Activated naive CD4-positive, alpha-beta T cell treated with anti-CD3 and anti-CD28 coated beads, Interleukin-2, amount 10 ng/mL, durations not matched to agents 7 days and 5 days (primary cell): ENCODE results near the gene REP15.

Source experiments
- CTCF ChIA-PET: fragments of 350-600 bp; sonication (Branson Sonifier 250); formaldehyde crosslinking; loops from one replicate; lab custom pipeline; 2021; ENCODE audit warnings: antibody characterized with exemption; lab: Charles Lee
- DNase-seq: peaks from one replicate; pipeline ENCODE4 v3.0.0-alpha.2; 2020
- H3K27ac Mint-ChIP-seq: one replicate; pipeline ENCODE4 v1.8.0; 2021; ENCODE audit warnings: mild to moderate bottlenecking, moderate library complexity, mixed read lengths
- H3K27me3 Mint-ChIP-seq: one replicate; pipeline ENCODE4 v1.8.0; 2021; ENCODE audit warnings: mild to moderate bottlenecking, mixed read lengths
- H3K36me3 Mint-ChIP-seq: one replicate; pipeline ENCODE4 v1.8.0; 2021; ENCODE audit warnings: mixed read lengths
- H3K4me1 Mint-ChIP-seq: one replicate; pipeline ENCODE4 v1.8.0; 2021; ENCODE audit warnings: mixed read lengths
- H3K4me3 Mint-ChIP-seq: one replicate; pipeline ENCODE4 v1.8.0; 2021; ENCODE audit warnings: mild to moderate bottlenecking, moderate library complexity, mixed read lengths
- H3K9me3 Mint-ChIP-seq: one replicate; pipeline ENCODE4 v1.8.0; 2021; ENCODE audit warnings: mixed read lengths

REP15 gene

DNA sequence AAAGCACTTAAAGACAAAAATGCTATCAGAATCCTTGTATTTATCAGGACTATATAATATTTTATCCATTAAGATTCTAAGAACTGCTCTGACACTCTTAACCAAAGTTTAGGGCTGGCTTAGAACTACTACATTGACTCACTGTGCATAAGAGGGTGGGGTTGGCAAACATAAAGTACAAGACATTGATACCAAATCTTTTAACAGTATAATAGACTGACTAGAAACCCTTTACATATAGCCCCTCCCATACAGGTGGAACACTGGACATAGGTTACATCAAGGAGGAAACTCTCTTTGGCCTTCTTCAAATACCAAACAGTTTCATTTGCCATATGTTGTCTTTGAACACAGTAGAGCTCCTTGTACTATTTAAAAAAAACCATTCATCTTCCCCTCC, 15.6 kb upstream of the REP15 start:
- CTCF ChIA-PET, result no interaction called here

DNA sequence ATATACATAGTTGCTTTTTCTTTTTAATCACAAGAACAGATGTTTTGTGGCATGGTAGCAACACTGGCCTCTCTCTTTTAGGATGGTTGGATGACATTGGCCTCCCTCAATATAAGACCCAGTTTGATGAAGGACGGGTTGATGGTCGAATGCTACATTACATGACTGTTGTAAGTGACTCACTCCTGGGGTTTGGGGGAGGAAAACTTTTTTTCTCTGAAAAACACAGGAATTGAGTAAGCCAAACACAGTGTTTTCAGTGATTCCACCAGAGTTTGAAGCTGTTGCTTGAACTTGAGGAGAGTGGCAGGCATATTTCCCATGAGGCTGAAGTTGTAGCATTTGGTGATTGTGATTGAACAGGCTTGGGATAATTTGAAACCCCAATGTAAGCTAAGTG, 13.7 kb upstream of the REP15 start:
- CTCF ChIA-PET, result no interaction called here
- Mint-ChIP-seq H3K27ac (no peak overlapping the region), H3K4me1 (no peaks in the 10 kb centered on the region), H3K9me3 (no peaks in the 10 kb centered on the region), H3K27me3 (no peaks in the 10 kb centered on the region), H3K36me3 (peaks cover 5% of the 10 kb centered on the region), H3K4me3 (no peak overlapping the region)
- DNase-seq, result no peak

More for the DNA sequence above, 15.6 kb upstream of the REP15 start:
- H3K27ac Mint-ChIP-seq, result no peak overlapping the region
- no peaks in the 10 kb centered on the region for H3K4me1 Mint-ChIP-seq
- H3K9me3 Mint-ChIP-seq, result no peaks in the 10 kb centered on the region
- H3K36me3 Mint-ChIP-seq, result peaks cover 5% of the 10 kb centered on the region
- no peak for DNase-seq
- no peaks in the 10 kb centered on the region for H3K27me3 Mint-ChIP-seq
- H3K4me3 Mint-ChIP-seq, result no peak overlapping the region

DNA sequence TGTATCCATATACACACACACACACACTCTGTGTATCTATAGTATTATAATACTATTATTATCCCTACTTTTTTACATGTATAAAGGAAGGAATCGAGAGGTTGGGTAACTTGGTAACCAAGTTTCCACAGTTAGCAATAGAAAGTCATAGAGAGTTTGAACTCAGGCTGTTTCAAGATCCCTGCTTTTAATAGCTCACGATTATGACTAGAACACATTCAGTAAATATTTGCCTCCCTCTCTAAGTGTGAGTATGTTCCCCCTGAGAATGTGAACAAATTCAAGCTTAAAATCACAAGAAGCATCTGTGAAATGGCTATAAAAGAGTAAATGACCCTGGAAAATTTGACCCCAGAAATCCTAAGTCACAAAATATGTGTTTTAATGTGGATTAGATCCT, 11.0 kb upstream of the REP15 start:
- H3K36me3 Mint-ChIP-seq, result peaks cover 1% of the 10 kb centered on the region
- no peaks in the 10 kb centered on the region for H3K9me3 Mint-ChIP-seq
- H3K4me3 Mint-ChIP-seq, result no peak overlapping the region
- H3K4me1 Mint-ChIP-seq, result no peaks in the 10 kb centered on the region
- no peak overlapping the region for H3K27ac Mint-ChIP-seq
- CTCF ChIA-PET, result no interaction called here
- no peaks in the 10 kb centered on the region for H3K27me3 Mint-ChIP-seq
- DNase-seq, result no peak

DNA sequence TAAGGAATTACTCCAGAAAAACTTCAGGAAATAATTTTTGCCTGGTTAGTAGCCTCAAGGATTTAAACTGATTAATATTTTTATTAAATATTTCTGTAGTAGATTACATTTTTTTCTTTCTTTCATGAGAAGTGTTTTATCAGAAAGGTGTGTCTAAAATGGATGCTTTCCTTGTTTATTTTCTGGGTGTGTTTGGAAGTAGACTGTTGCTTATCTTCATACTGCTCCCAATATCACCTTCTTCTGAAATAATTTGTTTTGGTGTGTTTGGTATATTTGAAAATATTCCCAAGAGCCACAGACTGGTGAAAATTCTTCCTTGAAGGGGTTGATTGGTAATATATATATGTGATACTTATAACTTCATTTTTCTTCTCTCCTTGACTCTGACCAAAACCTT, 10.1 kb upstream of the REP15 start:
- no peak overlapping the region for H3K4me3 Mint-ChIP-seq
- no peaks in the 10 kb centered on the region for H3K9me3 Mint-ChIP-seq
- CTCF ChIA-PET, result interaction anchor here (1.1 kb wide), 1 partner anchor 17 kb away, joined by 3 read pairs; no protein-coding TSS in a partner anchor
- DNase-seq, result no peak
- H3K27ac Mint-ChIP-seq, result no peak overlapping the region
- H3K27me3 Mint-ChIP-seq, result no peaks in the 10 kb centered on the region
- H3K4me1 Mint-ChIP-seq, result no peaks in the 10 kb centered on the region
- peaks cover 1% of the 10 kb centered on the region for H3K36me3 Mint-ChIP-seq

DNA sequence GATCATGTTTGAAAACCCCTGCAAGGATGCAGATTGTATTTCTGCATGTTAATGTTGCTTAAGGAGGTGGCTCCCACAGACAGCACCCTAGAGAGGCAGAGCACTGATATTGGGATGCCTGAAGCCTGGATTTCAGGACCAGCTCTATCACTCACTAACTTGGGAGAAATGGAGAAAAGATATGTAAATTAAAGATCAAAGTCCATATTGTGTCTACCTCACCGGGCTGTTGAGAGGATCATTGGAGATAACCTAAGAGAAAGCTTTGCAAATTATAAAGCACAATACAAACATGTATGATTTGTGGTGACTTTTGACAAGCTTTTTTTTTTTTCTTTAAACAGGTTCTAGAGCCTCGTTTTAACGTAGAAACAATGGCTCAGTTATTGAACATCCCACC, 7.6 kb upstream of the REP15 start:
- Mint-ChIP-seq H3K36me3 (peaks cover 1% of the 10 kb centered on the region), H3K4me1 (no peaks in the 10 kb centered on the region), H3K27ac (no peak overlapping the region), H3K27me3 (no peaks in the 10 kb centered on the region), H3K4me3 (no peak overlapping the region), H3K9me3 (no peaks in the 10 kb centered on the region)
- CTCF ChIA-PET, result interaction anchor here (0.6 to 1.3 kb wide), 2 partner anchors 15 to 55 kb away, joined by 3 read pairs; no protein-coding TSS in a partner anchor
- no peak for DNase-seq

DNA sequence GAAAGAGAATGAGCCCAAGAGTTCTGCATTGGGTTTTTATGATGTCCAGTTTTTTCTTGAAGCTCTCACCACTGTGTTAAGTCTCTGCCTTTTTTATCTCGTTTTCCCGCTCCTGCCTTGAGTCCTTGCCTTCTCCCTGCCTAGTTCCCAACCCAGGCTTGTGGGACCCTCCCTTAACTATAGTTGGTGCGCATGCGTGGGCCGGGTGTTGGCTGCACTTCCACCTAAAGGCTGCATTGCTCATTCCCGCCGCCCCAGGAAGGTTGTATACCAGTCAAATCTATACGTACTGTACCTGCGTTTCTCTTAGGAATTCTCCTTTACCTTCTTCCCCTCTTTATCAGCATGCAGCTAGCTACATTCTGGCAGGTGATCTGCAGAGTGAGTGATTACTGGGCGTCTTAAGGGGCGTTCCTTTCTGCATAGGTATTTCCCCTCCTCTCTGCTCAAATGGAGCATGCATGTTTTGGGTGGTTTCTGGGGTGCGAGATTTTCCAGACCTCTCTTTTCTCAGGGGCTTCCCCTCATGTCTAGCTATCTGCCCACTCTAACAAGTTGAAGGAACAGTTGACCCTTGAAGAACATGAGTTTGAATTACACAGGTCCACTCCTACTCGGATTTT, 6.6 kb upstream of the REP15 start:
- CTCF ChIA-PET, result interaction anchor here (1.3 kb wide), 1 partner anchor 14 kb away, joined by 3 read pairs; no protein-coding TSS in a partner anchor
- Mint-ChIP-seq H3K4me3 (no peak overlapping the region), H3K27me3 (no peaks in the 10 kb centered on the region), H3K27ac (no peak overlapping the region), H3K4me1 (no peaks in the 10 kb centered on the region), H3K9me3 (no peaks in the 10 kb centered on the region), H3K36me3 (peaks cover 1% of the 10 kb centered on the region)
- DNase-seq, result no peak

DNA sequence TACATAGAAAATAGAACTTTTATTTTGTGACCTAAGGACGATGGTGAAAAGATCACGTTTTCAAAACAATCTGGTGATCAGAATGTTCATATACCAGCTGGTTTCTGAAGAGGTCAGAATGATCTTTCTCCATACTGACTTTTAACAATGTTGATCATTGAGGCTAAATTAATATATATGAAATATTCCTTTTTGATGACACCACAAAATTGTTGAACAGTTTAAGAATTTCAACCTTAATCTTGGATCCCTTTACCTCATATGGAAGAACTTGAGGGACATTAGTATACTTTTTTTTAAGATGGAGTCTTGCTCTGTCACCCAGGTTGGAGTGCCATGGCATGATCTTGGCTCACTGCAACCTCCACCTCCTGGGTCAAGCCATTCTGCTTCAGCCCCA, 2.8 kb upstream of the REP15 start:
- no peak for DNase-seq
- H3K27ac Mint-ChIP-seq, result no peak overlapping the region
- CTCF ChIA-PET, result interaction anchor here (0.6 kb wide), 1 partner anchor 386 kb away, joined by 3 read pairs; no protein-coding TSS in a partner anchor
- H3K4me3 Mint-ChIP-seq, result no peak overlapping the region
- H3K9me3 Mint-ChIP-seq, result no peaks in the 10 kb centered on the region
- no peaks in the 10 kb centered on the region for H3K4me1 Mint-ChIP-seq
- no peaks in the 10 kb centered on the region for H3K27me3 Mint-ChIP-seq
- peaks cover 1% of the 10 kb centered on the region for H3K36me3 Mint-ChIP-seq

DNA sequence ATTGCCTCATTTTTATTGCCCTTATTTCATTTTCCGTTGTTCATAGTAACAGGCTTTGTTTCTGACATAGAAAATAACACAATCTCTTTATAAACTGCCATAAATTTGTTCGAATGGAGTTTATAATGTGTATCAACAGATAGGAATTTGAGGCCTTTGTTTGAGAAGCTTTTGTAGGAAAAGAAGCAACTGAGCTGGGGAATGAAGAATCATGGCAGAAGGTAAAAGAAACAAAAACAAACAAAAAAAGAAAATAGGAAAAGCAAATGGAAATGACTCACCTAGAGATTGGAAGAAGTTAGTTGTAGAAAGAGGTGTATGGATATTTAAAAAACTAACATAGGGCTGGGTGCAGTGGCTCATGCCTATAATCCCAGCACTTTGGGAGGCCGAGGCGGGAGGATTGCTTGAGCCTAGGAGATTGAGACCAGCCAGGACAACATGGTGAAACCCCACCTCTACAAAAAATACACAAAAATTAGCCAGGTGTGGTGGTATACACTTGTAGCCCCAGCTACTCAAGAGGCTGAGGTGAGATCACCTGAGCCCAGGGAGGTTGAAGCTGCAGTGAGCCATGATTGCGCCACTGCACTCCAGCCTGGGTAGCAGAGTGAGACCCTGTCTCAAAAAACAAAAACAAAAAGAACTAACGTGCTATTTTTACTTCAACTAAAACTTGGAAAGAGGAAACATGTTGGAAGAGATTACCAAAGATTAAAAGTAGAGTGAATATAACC, 523 bp upstream of the REP15 start:
- H3K9me3 Mint-ChIP-seq, result no peaks in the 10 kb centered on the region
- H3K4me1 Mint-ChIP-seq, result no peaks in the 10 kb centered on the region
- H3K27ac Mint-ChIP-seq, result no peak overlapping the region
- H3K27me3 Mint-ChIP-seq, result peaks cover 4% of the 10 kb centered on the region
- CTCF ChIA-PET, result interaction anchor here (1.1 kb wide), 1 partner anchor 699 kb away, joined by 3 read pairs; no protein-coding TSS in a partner anchor
- no peaks in the 10 kb centered on the region for H3K36me3 Mint-ChIP-seq
- DNase-seq, result no peak
- no peak overlapping the region for H3K4me3 Mint-ChIP-seq

DNA sequence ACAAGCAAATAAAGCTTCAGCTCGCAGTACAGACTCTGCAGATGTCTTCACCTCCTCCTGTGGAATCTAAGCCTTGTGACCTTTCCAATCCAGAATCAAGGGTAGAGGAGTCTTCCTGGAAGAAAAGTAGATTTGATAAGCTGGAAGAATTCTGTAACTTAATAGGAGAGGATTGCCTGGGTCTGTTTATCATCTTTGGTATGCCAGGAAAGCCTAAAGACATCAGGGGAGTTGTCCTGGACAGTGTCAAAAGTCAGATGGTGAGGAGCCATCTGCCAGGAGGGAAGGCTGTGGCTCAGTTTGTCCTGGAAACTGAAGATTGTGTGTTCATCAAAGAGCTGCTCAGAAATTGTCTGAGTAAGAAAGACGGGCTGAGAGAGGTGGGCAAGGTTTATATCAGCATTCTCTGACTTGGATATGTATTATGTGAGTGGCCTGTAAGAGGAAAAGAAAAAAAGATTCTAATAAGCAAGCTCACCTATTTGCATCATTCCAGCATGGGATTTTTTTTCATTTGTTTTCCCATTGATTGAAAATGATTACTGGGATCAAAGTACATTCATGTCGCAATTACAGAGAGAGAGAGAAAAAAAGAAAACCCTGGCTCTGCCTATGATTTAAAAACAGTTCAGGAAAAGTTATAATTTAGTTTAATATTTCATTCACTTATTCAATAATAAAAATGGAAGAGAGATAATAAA, 767 bp downstream of the REP15 start:
- no peak overlapping the region for H3K27ac Mint-ChIP-seq
- no peaks in the 10 kb centered on the region for H3K36me3 Mint-ChIP-seq
- DNase-seq, result no peak
- H3K4me1 Mint-ChIP-seq, result no peaks in the 10 kb centered on the region
- peaks cover 8% of the 10 kb centered on the region for H3K27me3 Mint-ChIP-seq
- H3K4me3 Mint-ChIP-seq, result no peak overlapping the region
- H3K9me3 Mint-ChIP-seq, result no peaks in the 10 kb centered on the region
- CTCF ChIA-PET, result interaction anchor here (1.1 kb wide), 1 partner anchor 700 kb away, joined by 3 read pairs; no protein-coding TSS in a partner anchor

DNA sequence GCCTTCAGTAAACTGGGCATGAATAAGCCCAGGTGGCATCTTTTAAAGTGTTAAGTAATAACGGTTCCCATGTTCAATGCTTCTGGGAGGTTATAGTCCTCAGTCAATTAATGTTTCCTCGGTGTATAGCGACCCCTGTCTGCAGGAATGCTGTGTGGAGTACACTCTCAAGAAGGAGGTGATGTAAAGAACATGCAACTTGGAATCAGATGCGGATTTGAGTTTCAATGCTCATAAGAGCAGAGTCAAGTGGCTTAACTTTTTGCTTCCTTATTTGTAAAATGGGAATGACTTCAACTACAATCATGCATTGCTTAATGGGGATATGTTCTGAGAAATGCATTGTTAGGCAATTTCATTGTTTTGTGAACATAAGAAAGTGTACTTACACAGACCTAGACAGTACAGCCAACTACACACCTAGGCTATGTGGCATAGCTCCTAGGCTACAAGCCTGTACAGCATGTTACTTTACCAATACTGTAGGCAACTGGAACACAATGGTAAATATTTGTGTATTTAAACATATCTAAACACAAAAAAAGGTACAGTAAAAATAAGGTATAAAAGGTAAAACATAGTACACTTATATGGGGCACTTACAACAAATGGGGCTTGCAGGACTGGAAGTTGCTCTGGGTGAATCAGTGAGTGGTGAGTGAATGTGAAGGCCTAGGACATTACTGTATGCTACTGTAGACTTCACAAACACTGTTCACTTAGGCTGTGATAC, 7.6 kb downstream of the REP15 start:
- no peaks in the 10 kb centered on the region for H3K36me3 Mint-ChIP-seq
- DNase-seq, result peak; percentile 84
- CTCF ChIA-PET, result interaction anchor here (0.7 to 1.5 kb wide), 6 partner anchors 13 to 408 kb away, joined by 3 read pairs; no protein-coding TSS in a partner anchor
- no peak overlapping the region for H3K4me3 Mint-ChIP-seq
- no peak overlapping the region for H3K27ac Mint-ChIP-seq
- H3K9me3 Mint-ChIP-seq, result no peaks in the 10 kb centered on the region
- H3K4me1 Mint-ChIP-seq, result peaks cover under 1% of the 10 kb centered on the region
- H3K27me3 Mint-ChIP-seq, result peaks cover 41% of the 10 kb centered on the region

DNA sequence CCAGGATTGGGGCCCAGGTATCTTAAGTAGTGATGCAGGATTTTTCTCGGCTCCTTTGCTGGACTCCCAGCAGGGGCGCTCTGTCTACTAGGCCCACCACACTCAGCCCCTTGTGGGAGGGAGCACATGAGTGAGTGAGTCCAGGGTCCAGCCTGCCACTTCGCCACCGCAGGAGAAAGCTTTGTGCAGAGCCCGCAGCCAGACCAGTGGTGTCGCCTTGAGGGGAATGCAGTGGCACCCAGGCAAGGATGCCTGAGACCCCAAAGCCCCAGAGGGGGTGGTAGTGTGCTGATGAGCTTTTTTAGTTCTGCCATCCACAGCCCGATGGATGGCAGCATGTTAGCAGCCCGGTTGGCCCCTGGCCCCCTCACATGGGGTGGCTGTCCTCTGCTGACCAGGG, 9.0 kb downstream of the REP15 start:
- CTCF ChIA-PET, result no interaction called here
- Mint-ChIP-seq H3K4me1 (peaks cover 7% of the 10 kb centered on the region), H3K4me3 (no peak overlapping the region), H3K27ac (no peak overlapping the region), H3K27me3 (peaks cover 37% of the 10 kb centered on the region), H3K36me3 (no peaks in the 10 kb centered on the region), H3K9me3 (no peaks in the 10 kb centered on the region)
- no peak for DNase-seq

DNA sequence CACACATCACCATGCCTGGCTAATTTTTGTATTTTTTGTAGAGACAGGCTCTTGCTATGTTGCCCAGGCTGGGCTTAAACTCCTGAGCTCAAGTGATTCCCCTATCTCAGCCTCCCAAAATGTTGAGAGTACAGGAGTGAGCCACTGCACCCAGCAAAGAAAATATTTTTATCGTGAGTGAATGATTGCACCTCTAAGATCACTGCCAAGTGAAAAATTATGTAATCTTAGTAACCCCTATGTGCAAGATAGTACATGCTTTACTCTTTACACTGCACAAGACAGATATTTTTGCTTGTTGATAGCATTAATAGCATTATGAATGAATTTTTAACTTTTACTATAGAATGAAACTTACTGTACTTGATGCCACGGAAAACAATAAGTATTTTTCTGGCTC, 11.0 kb downstream of the REP15 start:
- Mint-ChIP-seq H3K9me3 (no peaks in the 10 kb centered on the region), H3K4me3 (no peak overlapping the region), H3K27me3 (peaks cover 33% of the 10 kb centered on the region), H3K27ac (no peak overlapping the region), H3K4me1 (peaks cover 20% of the 10 kb centered on the region), H3K36me3 (peaks cover 3% of the 10 kb centered on the region)
- CTCF ChIA-PET, result interaction anchor here (0.7 kb wide), 1 partner anchor 322 kb away, joined by 3 read pairs; no protein-coding TSS in a partner anchor
- no peak for DNase-seq

DNA sequence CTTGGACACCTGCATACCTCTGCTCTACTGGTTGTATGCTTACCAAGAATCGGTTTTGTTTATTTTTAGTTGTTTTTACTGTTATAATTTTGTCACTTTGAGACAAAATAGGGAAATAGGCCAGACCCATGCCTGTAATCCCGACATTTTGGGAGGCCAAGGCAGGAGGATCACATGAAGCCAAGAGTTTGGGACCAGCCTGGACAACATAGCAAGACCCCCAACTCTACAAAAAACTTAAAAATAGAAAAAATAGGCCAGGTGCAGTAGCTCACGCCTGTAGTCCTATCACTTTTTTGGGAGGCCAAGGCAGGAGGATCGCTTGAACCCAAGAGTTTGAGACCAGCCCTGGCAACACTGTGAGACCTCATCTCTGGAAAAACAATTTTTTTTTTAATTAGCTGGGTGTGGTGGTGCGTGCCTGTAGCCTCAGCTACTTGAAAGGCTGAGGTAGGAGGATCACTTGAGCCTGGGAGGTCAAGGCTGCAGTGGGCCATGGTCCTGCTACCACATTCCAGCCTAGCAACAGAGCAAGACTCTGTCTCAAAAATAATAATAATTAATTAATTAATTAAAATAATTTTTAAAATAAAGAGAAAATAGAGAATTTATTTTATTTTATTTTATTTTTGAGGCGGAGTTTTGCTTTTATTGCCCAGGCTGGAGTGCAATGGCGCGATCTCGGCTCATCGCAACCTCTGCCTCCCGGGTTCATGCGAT, 13.1 kb downstream of the REP15 start:
- peak overlapping the region; percentile 95 for H3K4me3 Mint-ChIP-seq
- no peak overlapping the region for H3K27ac Mint-ChIP-seq
- CTCF ChIA-PET, result interaction anchor here (0.8 to 1.2 kb wide), 2 partner anchors 112 to 325 kb away, joined by 3 to 4 read pairs; no protein-coding TSS in a partner anchor

More for the DNA sequence above, 13.1 kb downstream of the REP15 start:
- Mint-ChIP-seq H3K27me3 (peaks cover 28% of the 10 kb centered on the region), H3K4me1 (peaks cover 27% of the 10 kb centered on the region), H3K36me3 (peaks cover 6% of the 10 kb centered on the region), H3K9me3 (no peaks in the 10 kb centered on the region)
- no peak for DNase-seq
